ENCODE measurements around the gene RPS6KA2.
"Not testable (repeated sequence)": the region's sequence is repeated elsewhere in the genome, so short reads cannot be mapped to it uniquely, and the experiment has no call there.

RPS6KA2 gene

GRCh38 chr6:166554316-166554715 is 72.7 kb downstream of the RPS6KA2 start:
- no peak for DNase-seq (ENCODE audit: low read depth in 2 of 2)

GRCh38 chr6:166553563-166554271 is 73.3 kb downstream of the RPS6KA2 start:
- DNase-seq (ENCODE audit: low read depth in 2 of 2) = no peak

GRCh38 chr6:166552600-166552999 is 74.5 kb downstream of the RPS6KA2 start:
- DNase-seq (ENCODE audit: low read depth in 2 of 2) = no peak

- no peak for DNase-seq (ENCODE audit: low read depth in 2 of 2)
Measured at GRCh38 chr6:166551754-166552495, 75.1 kb downstream of the RPS6KA2 start.

GRCh38 chr6:166546653-166547052 is 80.4 kb downstream of the RPS6KA2 start:
- no peak for DNase-seq (ENCODE audit: low read depth in 2 of 2)

GRCh38 chr6:166545156-166546034 is 81.7 kb downstream of the RPS6KA2 start:
- no peak for DNase-seq (ENCODE audit: low read depth in 2 of 2)

GRCh38 chr6:166544296-166544605 is 82.8 kb downstream of the RPS6KA2 start:
- no peak for DNase-seq (ENCODE audit: low read depth in 2 of 2)

GRCh38 chr6:166543603-166544295 is 83.3 kb downstream of the RPS6KA2 start:
- no peak for DNase-seq (ENCODE audit: low read depth in 2 of 2)

GRCh38 chr6:166542580-166542912 is 84.5 kb downstream of the RPS6KA2 start:
- no peak for DNase-seq (ENCODE audit: low read depth in 2 of 2)

GRCh38 chr6:166541876-166542579 is 85.0 kb downstream of the RPS6KA2 start:
- DNase-seq (ENCODE audit: low read depth in 2 of 2) = no peak

- DNase-seq (ENCODE audit: low read depth in 2 of 2) = no peak
Measured at GRCh38 chr6:166541366-166541765, 85.7 kb downstream of the RPS6KA2 start.

GRCh38 chr6:166540631-166541331 is 86.3 kb downstream of the RPS6KA2 start:
- DNase-seq (ENCODE audit: low read depth in 2 of 2) = peak; percentile 35 to 45

- DNase-seq (ENCODE audit: low read depth in 2 of 2) = no peak
Measured at GRCh38 chr6:166539543-166539942, 87.5 kb downstream of the RPS6KA2 start.

- DNase-seq (ENCODE audit: low read depth in 2 of 2) = not testable (repeated sequence)
Measured at GRCh38 chr6:166539011-166539385, 88.1 kb downstream of the RPS6KA2 start.

- no peak for DNase-seq (ENCODE audit: low read depth in 2 of 2)
Measured at GRCh38 chr6:166538297-166539010, 88.6 kb downstream of the RPS6KA2 start.

- no peak for DNase-seq (ENCODE audit: low read depth in 2 of 2)
Measured at GRCh38 chr6:166534658-166535406, 92.2 kb downstream of the RPS6KA2 start.

GRCh38 chr6:166533205-166533824 is 93.7 kb downstream of the RPS6KA2 start:
- no peak for DNase-seq (ENCODE audit: low read depth in 2 of 2)

- no peak for DNase-seq (ENCODE audit: low read depth in 2 of 2)
Measured at GRCh38 chr6:166532302-166532701, 94.7 kb downstream of the RPS6KA2 start.
